ENCODE measurements around the gene MAP6. TPM values are rescaled to one million over a fixed set of nuclear protein-coding genes. Genes with fewer than 3 reads are reported as not detected.

MAP6 gene
- total and polyA plus RNA-seq, 12 donors: 1.2 to 9.1 (median 5.8) TPM

DNA sequence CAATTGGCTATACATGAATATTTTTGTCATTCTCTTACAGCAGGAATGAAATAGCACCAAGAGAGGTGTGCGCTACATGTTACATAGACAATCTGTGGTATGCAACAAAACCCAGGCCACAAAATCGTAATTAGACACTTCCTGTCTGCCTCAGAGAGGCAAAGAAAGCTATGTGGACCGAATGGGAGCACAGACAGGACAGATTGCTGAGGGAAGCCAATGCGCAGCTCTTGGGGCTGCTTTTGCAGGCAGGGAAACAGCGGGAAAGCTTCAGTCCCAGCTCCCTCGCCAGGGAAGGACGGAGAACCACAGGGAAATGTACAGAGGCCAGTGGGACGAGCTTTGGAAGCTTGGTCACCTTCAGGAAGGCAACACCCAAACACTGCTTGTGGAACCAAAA is 65.9 kb downstream of the MAP6 start:
- intact Hi-C loops (cut with DNase I): no loop called here
- Histone ChIP-seq H3K4me1 (peaks cover 0 to 13% (median 0%) of the 10 kb centered on the region in 9 donors), H3K27me3 (no peaks in the 10 kb centered on the region), H3K9me3 (no peaks in the 10 kb centered on the region), H3K4me3 (no peak overlapping the region), H3K27ac (no peak overlapping the region), H3K36me3 (peaks cover 0 to 7% (median 0%) of the 10 kb centered on the region in 9 donors)
- 74 to 85% methylated on average over 8 of the region's 8 CpGs for WGBS, 2 donors
- no peak for ATAC-seq
- TF ChIP-seq CTCF (IDR thresholded peaks at IDR 0.05): no peak
- DNase-seq: no peak

DNA sequence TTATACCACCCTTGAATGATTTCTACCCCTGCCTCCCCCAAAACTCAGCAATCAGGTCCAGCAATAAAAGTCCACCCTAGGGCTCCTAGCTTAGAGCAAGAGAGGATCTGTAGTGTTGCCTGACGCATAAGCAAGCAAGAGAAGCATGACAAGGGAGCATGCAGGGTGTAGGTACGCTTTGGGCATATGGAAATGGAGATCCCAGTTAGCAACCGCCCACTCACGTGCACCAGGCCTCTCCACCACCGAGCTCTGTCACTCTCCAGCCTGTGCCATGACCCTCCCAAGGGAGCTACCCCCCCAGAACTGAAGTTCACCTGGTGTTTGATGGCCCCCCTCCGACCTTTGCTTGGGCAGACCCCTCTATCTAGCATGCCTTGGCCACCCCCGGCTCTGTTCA is 67.3 kb downstream of the MAP6 start:
- no peaks in the 10 kb centered on the region for H3K27me3 ChIP-seq
- WGBS, 2 donors: 85 to 92% methylated on average over 7 of the region's 7 CpGs
- intact Hi-C loops (cut with DNase I): no loop called here
- DNase-seq: no peak
- TF ChIP-seq CTCF (IDR thresholded peaks at IDR 0.05): no peak
- no peak for ATAC-seq
- H3K27ac ChIP-seq: no peak overlapping the region
- no peak overlapping the region for H3K4me3 ChIP-seq
- peaks cover 0 to 13% (median 0%) of the 10 kb centered on the region in 9 donors for H3K4me1 ChIP-seq
- no peaks in the 10 kb centered on the region for H3K9me3 ChIP-seq
- H3K36me3 ChIP-seq: peaks cover 0 to 7% (median 0%) of the 10 kb centered on the region in 9 donors

GRCh38 chr11:75600356-75600755 is 68.5 kb downstream of the MAP6 start:
- intact Hi-C loops (cut with DNase I): no loop called here
- 70 to 75% methylated on average over 3 of the region's 3 CpGs for WGBS, 2 donors
- Histone ChIP-seq H3K4me1 (peaks cover 0 to 13% (median 0%) of the 10 kb centered on the region in 9 donors), H3K36me3 (peaks cover 0 to 4% (median 0%) of the 10 kb centered on the region in 9 donors), H3K27me3 (no peaks in the 10 kb centered on the region), H3K4me3 (no peak overlapping the region), H3K27ac (no peak overlapping the region), H3K9me3 (no peaks in the 10 kb centered on the region)
- ATAC-seq: no peak
- no peak for DNase-seq
- no peak for TF ChIP-seq CTCF (IDR thresholded peaks at IDR 0.05)

DNA sequence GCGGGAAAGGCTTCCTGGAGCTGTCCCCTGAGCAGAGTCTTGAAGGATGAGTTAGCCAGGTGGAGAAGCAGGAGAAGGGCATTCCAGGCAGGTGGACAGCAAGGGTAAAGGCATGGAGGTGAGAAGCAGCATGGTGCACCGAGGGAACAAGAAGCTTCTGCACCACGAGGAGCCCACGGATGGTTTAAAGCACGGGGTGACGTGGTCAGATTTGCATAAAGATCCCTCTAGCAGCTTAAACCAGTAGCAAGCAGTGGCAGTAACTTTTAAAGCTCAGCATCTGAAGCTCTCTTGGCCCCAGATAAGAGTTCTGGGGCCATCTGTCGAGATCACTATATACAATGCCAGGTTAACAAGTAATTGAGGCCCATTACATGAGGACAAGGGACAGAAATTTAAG is 69.9 kb downstream of the MAP6 start:
- H3K9me3 ChIP-seq: no peaks in the 10 kb centered on the region
- TF ChIP-seq CTCF (IDR thresholded peaks at IDR 0.05): no peak
- no peak overlapping the region for H3K27ac ChIP-seq
- H3K36me3 ChIP-seq: no peaks in the 10 kb centered on the region
- ATAC-seq: no peak
- no peak overlapping the region for H3K4me3 ChIP-seq
- no peaks in the 10 kb centered on the region for H3K27me3 ChIP-seq
- intact Hi-C loops (cut with DNase I): no loop called here
- DNase-seq: no peak
- H3K4me1 ChIP-seq: peaks cover 0 to 10% (median 0%) of the 10 kb centered on the region in 9 donors
- 90 to 92% methylated on average over 7 of the region's 7 CpGs for WGBS, 2 donors
